HL-60 (cell line): Measurements from ENCODE around the gene HCFC1.

Source experiments
- DNase-seq, 2 experiments: peaks; one replicate each; pipeline ENCODE4 v3.0.0-alpha.2; 2010 to 2020; ENCODE audit warnings: low read depth in 1 of 2, low spot score in 1 of 2
- H3K27ac ChIP-seq: fragments of 250-450 bp; sonication (Bioruptor Pico); replicated peaks from 2 replicates; pipeline ENCODE4 v1.5.1; 2020; ENCODE audit warnings: mild to moderate bottlenecking, moderate library complexity
- H3K27me3 ChIP-seq: fragments of 250-450 bp; sonication (Bioruptor Pico); 2 replicates; pipeline ENCODE4 v1.5.1; 2021; ENCODE audit warnings: mild to moderate bottlenecking, moderate library complexity; ENCODE audit not compliant: insufficient read depth, poor library complexity, severe bottlenecking
- H3K4me3 ChIP-seq: replicated peaks from 2 replicates; pipeline ENCODE4 v1.5.1; 2011; ENCODE audit warnings: mild to moderate bottlenecking, control low read depth, low read length; ENCODE audit not compliant: insufficient read depth
- GABPA ChIP-seq: IDR thresholded peaks from 2 replicates; pipeline ENCODE4 v1.6.1; 2012; ENCODE audit warnings: low read depth
- POLR2AphosphoS5 ChIP-seq: IDR thresholded peaks from 2 replicates; pipeline ENCODE4 v1.6.1; 2012; ENCODE audit warnings: low read depth
- SPI1 ChIP-seq: IDR thresholded peaks from 2 replicates; pipeline ENCODE4 v1.6.1; 2012; ENCODE audit warnings: low read depth, mild to moderate bottlenecking, borderline replicate concordance
- TF ChIP-seq, protein P1 (sequence below): IDR thresholded peaks from one replicate; pipeline ENCODE4 v1.5.1; 2011; ENCODE audit warnings: low read length, control low read depth, inconsistent platforms; ENCODE audit not compliant: insufficient read depth
- TF ChIP-seq, protein P2 (sequence below): IDR thresholded peaks from 2 replicates; pipeline ENCODE4 v1.6.1; 2012; ENCODE audit warnings: low read depth; ENCODE audit not compliant: insufficient replicate concordance

HCFC1 gene

DNA sequence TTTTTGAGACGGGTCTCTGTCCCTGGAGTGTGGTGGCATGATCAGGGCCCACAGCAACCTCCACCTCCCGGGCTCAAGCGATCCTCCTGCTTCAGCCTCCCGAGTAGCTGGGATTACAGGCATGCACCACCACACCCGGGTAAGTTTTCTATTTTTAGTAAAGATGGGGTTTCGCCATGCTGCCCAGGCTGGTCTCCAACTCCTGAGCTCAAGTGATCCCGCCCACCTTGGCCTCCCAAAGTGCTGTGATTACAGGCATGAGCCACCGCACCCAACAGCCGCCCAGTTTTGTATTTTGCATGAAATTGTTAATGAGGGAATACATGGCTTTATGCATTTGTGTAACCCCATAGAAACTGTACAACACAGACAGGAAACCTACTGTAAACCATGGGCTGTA, 42.8 kb downstream of the HCFC1 start:
- peak overlapping the region; percentile 52 for H3K27ac ChIP-seq
- DNase-seq = no peak

DNA sequence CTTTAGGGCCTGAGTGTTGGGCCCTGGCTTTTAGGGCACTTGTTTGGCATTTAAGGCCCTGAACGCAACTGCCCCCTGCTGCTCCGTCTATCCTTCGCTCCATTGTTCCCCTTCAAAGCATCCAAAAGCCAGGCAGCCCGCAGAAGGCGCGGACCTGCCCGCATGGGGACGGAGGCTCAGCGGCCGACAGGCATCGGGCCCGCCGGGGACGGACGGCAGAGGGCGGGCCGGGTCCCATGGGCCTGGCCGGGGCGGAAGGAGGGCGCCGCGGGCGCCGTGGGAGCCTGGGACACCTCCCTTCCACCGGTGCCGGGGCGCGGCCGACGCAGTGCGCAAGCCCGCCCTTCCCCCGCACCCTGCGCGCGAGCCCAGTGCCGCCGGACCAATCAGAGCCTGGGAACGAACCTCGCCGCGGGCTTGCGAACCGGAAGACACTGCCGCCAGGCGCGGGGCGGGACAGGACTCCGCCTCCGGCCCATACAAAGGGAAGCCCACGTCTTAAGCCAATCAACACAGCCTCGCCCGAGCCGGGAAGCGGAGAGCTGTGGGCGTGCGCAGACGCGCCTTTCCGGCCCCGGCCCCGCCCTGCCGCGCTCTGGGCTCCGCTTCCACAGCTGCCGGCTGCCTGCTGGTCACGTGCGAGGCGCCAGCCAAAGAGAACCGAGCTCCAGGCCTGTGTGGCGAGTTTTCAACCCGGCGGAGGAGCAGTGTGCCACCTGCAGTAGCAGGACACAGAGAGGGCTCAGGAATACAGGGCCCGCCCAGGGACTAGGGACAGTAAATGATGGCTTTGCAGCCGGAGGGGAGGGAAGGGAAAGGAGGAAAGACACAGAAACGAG, 43.5 kb downstream of the HCFC1 start:
- TF ChIP-seq, protein P1, sequence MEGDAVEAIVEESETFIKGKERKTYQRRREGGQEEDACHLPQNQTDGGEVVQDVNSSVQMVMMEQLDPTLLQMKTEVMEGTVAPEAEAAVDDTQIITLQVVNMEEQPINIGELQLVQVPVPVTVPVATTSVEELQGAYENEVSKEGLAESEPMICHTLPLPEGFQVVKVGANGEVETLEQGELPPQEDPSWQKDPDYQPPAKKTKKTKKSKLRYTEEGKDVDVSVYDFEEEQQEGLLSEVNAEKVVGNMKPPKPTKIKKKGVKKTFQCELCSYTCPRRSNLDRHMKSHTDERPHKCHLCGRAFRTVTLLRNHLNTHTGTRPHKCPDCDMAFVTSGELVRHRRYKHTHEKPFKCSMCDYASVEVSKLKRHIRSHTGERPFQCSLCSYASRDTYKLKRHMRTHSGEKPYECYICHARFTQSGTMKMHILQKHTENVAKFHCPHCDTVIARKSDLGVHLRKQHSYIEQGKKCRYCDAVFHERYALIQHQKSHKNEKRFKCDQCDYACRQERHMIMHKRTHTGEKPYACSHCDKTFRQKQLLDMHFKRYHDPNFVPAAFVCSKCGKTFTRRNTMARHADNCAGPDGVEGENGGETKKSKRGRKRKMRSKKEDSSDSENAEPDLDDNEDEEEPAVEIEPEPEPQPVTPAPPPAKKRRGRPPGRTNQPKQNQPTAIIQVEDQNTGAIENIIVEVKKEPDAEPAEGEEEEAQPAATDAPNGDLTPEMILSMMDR = no peak
- peak; percentile 66 for TF ChIP-seq POLR2AphosphoS5
- H3K27me3 ChIP-seq = no peaks in the 10 kb centered on the region
- peak overlapping the region; percentile 44 for H3K4me3 ChIP-seq
- H3K27ac ChIP-seq = peak overlapping the region; percentile 100
- peak; percentile 88 to 93 for DNase-seq

More for the DNA sequence above, 42.8 kb downstream of the HCFC1 start:
- TF ChIP-seq, protein P1 = no peak
- TF ChIP-seq, protein P2, sequence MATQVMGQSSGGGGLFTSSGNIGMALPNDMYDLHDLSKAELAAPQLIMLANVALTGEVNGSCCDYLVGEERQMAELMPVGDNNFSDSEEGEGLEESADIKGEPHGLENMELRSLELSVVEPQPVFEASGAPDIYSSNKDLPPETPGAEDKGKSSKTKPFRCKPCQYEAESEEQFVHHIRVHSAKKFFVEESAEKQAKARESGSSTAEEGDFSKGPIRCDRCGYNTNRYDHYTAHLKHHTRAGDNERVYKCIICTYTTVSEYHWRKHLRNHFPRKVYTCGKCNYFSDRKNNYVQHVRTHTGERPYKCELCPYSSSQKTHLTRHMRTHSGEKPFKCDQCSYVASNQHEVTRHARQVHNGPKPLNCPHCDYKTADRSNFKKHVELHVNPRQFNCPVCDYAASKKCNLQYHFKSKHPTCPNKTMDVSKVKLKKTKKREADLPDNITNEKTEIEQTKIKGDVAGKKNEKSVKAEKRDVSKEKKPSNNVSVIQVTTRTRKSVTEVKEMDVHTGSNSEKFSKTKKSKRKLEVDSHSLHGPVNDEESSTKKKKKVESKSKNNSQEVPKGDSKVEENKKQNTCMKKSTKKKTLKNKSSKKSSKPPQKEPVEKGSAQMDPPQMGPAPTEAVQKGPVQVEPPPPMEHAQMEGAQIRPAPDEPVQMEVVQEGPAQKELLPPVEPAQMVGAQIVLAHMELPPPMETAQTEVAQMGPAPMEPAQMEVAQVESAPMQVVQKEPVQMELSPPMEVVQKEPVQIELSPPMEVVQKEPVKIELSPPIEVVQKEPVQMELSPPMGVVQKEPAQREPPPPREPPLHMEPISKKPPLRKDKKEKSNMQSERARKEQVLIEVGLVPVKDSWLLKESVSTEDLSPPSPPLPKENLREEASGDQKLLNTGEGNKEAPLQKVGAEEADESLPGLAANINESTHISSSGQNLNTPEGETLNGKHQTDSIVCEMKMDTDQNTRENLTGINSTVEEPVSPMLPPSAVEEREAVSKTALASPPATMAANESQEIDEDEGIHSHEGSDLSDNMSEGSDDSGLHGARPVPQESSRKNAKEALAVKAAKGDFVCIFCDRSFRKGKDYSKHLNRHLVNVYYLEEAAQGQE = no peak
- no peak for TF ChIP-seq SPI1
- H3K27me3 ChIP-seq = no peaks in the 10 kb centered on the region
- no peak overlapping the region for H3K4me3 ChIP-seq

- Histone ChIP-seq H3K4me3 (peak overlapping the region; percentile 44), H3K27ac (peak overlapping the region; percentile 100), H3K27me3 (no peaks in the 10 kb centered on the region)
- no peak for DNase-seq
- TF ChIP-seq SPI1 (no peak), POLR2AphosphoS5 (no peak), GABPA (no peak)
- TF ChIP-seq, protein P1 = no peak
- TF ChIP-seq, protein P2 = no peak
Measured at GRCh38 chrX:153927672-153927921, 44.0 kb downstream of the HCFC1 start.
